ENCODE data around the gene ARL17A. TPM values are rescaled to one million over a fixed set of nuclear protein-coding genes. Genes with fewer than 3 reads are reported as not detected.
"Not testable (repeated sequence)": the region's sequence is repeated elsewhere in the genome, so short reads cannot be mapped to it uniquely, and the experiment has no call there.

Gene ARL17A
- total RNA-seq (2012; rRNA removed) (1.4 and 2.2 TPM in 2 replicates), polyA plus RNA-seq (2012; rRNA removed) (7.9 and 8.5 TPM in 2 replicates), Bru-seq, nascent RNA (percentile 52 among the genes with signal in this experiment), BruChase-seq, experiment 1, labeled RNA remaining after a 6-hour chase (percentile 65 among the genes with signal in this experiment), BruChase-seq, experiment 2, labeled RNA remaining after a 2-hour chase (percentile 63 among the genes with signal in this experiment)
- 0.60 and 0.75 TPM in 2 replicates for polyA plus RNA-seq (2012; cell fraction: cytosol; rRNA removed)
- polyA plus RNA-seq (2012; cell fraction: nucleus; rRNA removed; ENCODE audit: low replicate concordance) = 5.2 and 18.8 TPM in 2 replicates
- long read RNA-seq, partial matches to known transcripts = 0 of 6 reads
- long read RNA-seq, other reads (novel, unspliced or antisense) = 5 of 6 reads

- no CpG with 5 or more reads among the region's 65 CpGs for WGBS, 2 experiments (ENCODE audit: extremely low coverage in 2 of 2, insufficient read length in 1 of 2)
- H3K56ac ChIP-seq (ENCODE audit: extremely low read depth, insufficient read depth, low read length); H2BK15ac ChIP-seq (ENCODE audit: low read depth, low read length); H3K27ac ChIP-seq (ENCODE audit: insufficient read depth, low read length); H3K14ac ChIP-seq (replicated peaks; ENCODE audit: low read depth, low read length); H2BK20ac ChIP-seq (ENCODE audit: low read depth, low read length); H2BK5ac ChIP-seq (ENCODE audit: low read depth, low read length, poor library complexity, severe bottlenecking); H3K9ac ChIP-seq (ENCODE audit: low read depth, low read length); dilution Hi-C loops (cut with HindIII; ENCODE audit: low sequenced_read_pairs, unreplicated experiment); H4K20me1 ChIP-seq (ENCODE audit: insufficient read depth, low read length); H3K9me1 ChIP-seq (ENCODE audit: insufficient read depth, low read length); H3K9me3 ChIP-seq (ENCODE audit: control insufficient read depth, insufficient read depth, low read length); H3K36me3 ChIP-seq (ENCODE audit: control insufficient read depth, insufficient read depth, low read length); H2BK120ac ChIP-seq (ENCODE audit: low read depth, low read length); H2AK5ac ChIP-seq (ENCODE audit: low read depth, low read length); H3K27me3 ChIP-seq (ENCODE audit: control insufficient read depth, insufficient read depth, low read length); intact Hi-C loops (cut with micrococcal nuclease); H3K4me2 ChIP-seq (ENCODE audit: low read depth, low read length); in situ Hi-C loops (cut with MboI; ENCODE audit: low sequenced_read_pairs); H3K4ac ChIP-seq (ENCODE audit: low read depth, low read length); H2AK9ac ChIP-seq (replicated peaks; ENCODE audit: low read depth, low read length, poor library complexity); POLR2A ChIA-PET (ENCODE audit: unreplicated experiment); H3K18ac ChIP-seq (ENCODE audit: low read depth, low read length); H3K4me1 ChIP-seq (ENCODE audit: control insufficient read depth, insufficient read depth, low read length); CTCF ChIA-PET; DNase-seq; H3K79me1 ChIP-seq (ENCODE audit: low read depth in 1 of 2, low read length in 2 of 2); H4K91ac ChIP-seq (ENCODE audit: insufficient read depth, low read depth, low read length); H3K23ac ChIP-seq (ENCODE audit: low read depth, low read length); H2AFZ ChIP-seq (replicated peaks; ENCODE audit: low read length, poor library complexity); BruUV-seq (replicated peaks): not testable (repeated sequence)
- H4K8ac ChIP-seq (ENCODE audit: low read depth in 2 of 2, low read length in 2 of 2) = peak within 1 kb of the TSS in 1 of 2 experiments; percentile 58; a peak in 1 of 4 replicates
- 0 out of 2 replicates have a peak within 1 kb of the TSS, but pooled peaks have one; percentile 56 for H4K5ac ChIP-seq (ENCODE audit: low read depth, low read length)
- peak within 1 kb of the TSS; percentile 29; the same call in 1 of the 2 replicates for H3K4me3 ChIP-seq (ENCODE audit: insufficient read depth, low read depth, low read length)
- ATAC-seq (ENCODE audit: low read depth) = peak; percentile 94
Observed at GRCh38 chr17:46579083-46580075, at the start of gene ARL17A. ARL17A (minus strand) TSS chr17:46579691; CDS start chr17:46576322, 3,369 bp downstream.

GRCh38 chr17:46628753-46629436 lies 49.4 kb upstream of the ARL17A start:
- ATAC-seq (ENCODE audit: low read depth); H3K4me2 ChIP-seq (ENCODE audit: low read depth, low read length); H4K5ac ChIP-seq (ENCODE audit: low read depth, low read length); H3K9ac ChIP-seq (ENCODE audit: low read depth, low read length); CTCF ChIA-PET; H4K20me1 ChIP-seq (ENCODE audit: insufficient read depth, low read length); H3K56ac ChIP-seq (ENCODE audit: extremely low read depth, insufficient read depth, low read length); H4K91ac ChIP-seq (ENCODE audit: insufficient read depth, low read depth, low read length); H3K4me1 ChIP-seq (ENCODE audit: control insufficient read depth, insufficient read depth, low read length); H3K79me1 ChIP-seq (ENCODE audit: low read depth in 1 of 2, low read length in 2 of 2); H2AFZ ChIP-seq (replicated peaks; ENCODE audit: low read length, poor library complexity); DNase-seq; H2BK5ac ChIP-seq (ENCODE audit: low read depth, low read length, poor library complexity, severe bottlenecking); H2BK20ac ChIP-seq (ENCODE audit: low read depth, low read length); H3K14ac ChIP-seq (replicated peaks; ENCODE audit: low read depth, low read length); H3K18ac ChIP-seq (ENCODE audit: low read depth, low read length); H3K23ac ChIP-seq (ENCODE audit: low read depth, low read length); H3K9me1 ChIP-seq (ENCODE audit: insufficient read depth, low read length); dilution Hi-C loops (cut with HindIII; ENCODE audit: low sequenced_read_pairs, unreplicated experiment); H3K9me3 ChIP-seq (ENCODE audit: control insufficient read depth, insufficient read depth, low read length); H3K4ac ChIP-seq (ENCODE audit: low read depth, low read length); in situ Hi-C loops (cut with MboI; ENCODE audit: low sequenced_read_pairs); H4K8ac ChIP-seq (ENCODE audit: low read depth in 2 of 2, low read length in 2 of 2); H2AK5ac ChIP-seq (ENCODE audit: low read depth, low read length); intact Hi-C loops (cut with micrococcal nuclease); H3K27me3 ChIP-seq (ENCODE audit: control insufficient read depth, insufficient read depth, low read length); H2BK15ac ChIP-seq (ENCODE audit: low read depth, low read length); H2BK120ac ChIP-seq (ENCODE audit: low read depth, low read length); H2AK9ac ChIP-seq (replicated peaks; ENCODE audit: low read depth, low read length, poor library complexity); H3K4me3 ChIP-seq (ENCODE audit: insufficient read depth, low read depth, low read length); H3K36me3 ChIP-seq (ENCODE audit: control insufficient read depth, insufficient read depth, low read length); POLR2A ChIA-PET (ENCODE audit: unreplicated experiment); BruUV-seq (replicated peaks); H3K27ac ChIP-seq (ENCODE audit: insufficient read depth, low read length): not testable (repeated sequence)
- WGBS, 2 experiments (ENCODE audit: extremely low coverage in 2 of 2, insufficient read length in 1 of 2) = no CpG with 5 or more reads among the region's 5 CpGs

Measured in IMR-90 (cell line).